Panc1 (cell line): ENCODE data around the gene IL13. TPM values are rescaled to one million over a fixed set of nuclear protein-coding genes. Genes with fewer than 3 reads are reported as not detected.

Experiments used
- ATAC-seq: fragments of 200-7000 bp; cut with Tn5 transposase; 2 replicates; pipeline ENCODE4 v1.9.1; 2020; ENCODE audit warnings: mild to moderate bottlenecking, moderate library complexity
- Bru-seq: library from RNA; stranded (reverse); fragments of 400-500 nt; gene quantifications from one replicate; lab custom pipeline; 2021; lab: Mats Ljungman, UMichigan
- BruChase-seq, 2 experiments: library from RNA; stranded (reverse); fragments of 400-500 nt; gene quantifications; one replicate each; lab custom pipeline; 2021; lab: Mats Ljungman, UMichigan
- BruUV-seq: library from RNA; stranded (reverse); fragments of 400-500 nt; replicated peaks from 2 replicates; lab custom pipeline; 2021; lab: Mats Ljungman, UMichigan
- CTCF ChIA-PET: fragments of 300-600 bp; sonication (Branson Sonifier 250); formaldehyde crosslinking; loops from one replicate; lab custom pipeline; 2022; ENCODE audit warnings: antibody characterized with exemption; lab: Charles Lee
- POLR2A ChIA-PET: fragments of 300-600 bp; sonication (Branson Sonifier 250); formaldehyde crosslinking; loops from one replicate; lab custom pipeline; 2022; ENCODE audit warnings: antibody characterized with exemption; lab: Charles Lee
- DNase-seq: peaks from one replicate; pipeline ENCODE4 v3.0.0-alpha.2; 2010; ENCODE audit warnings: low read depth, low spot score
- H3K27ac ChIP-seq: 2 replicates; pipeline ENCODE4 v1.5.1; 2011; ENCODE audit warnings: mild to moderate bottlenecking, low read length, inconsistent platforms
- H3K27me3 ChIP-seq: fragments of 200-500 bp; sonication (Bioruptor generic); 2 replicates; pipeline ENCODE4 v1.6.0; 2014; ENCODE audit warnings: low read length, inconsistent platforms; ENCODE audit not compliant: control insufficient read depth, insufficient read depth
- H3K36me3 ChIP-seq: fragments of 200-500 bp; sonication (Bioruptor generic); 2 replicates; pipeline ENCODE4 v1.5.1; 2014; ENCODE audit warnings: inconsistent platforms, mild to moderate bottlenecking, low read length, moderate library complexity; ENCODE audit not compliant: control insufficient read depth, insufficient read depth
- H3K4me1 ChIP-seq: 2 replicates; pipeline ENCODE4 v1.5.1; 2011; ENCODE audit warnings: inconsistent platforms, mild to moderate bottlenecking, low read length, moderate library complexity; ENCODE audit not compliant: control insufficient read depth, insufficient read depth
- H3K4me3 ChIP-seq, 2 experiments: 2 replicates each; pipeline ENCODE4 v1.5.1; 2011 to 2012; ENCODE audit warnings: low read depth in 2 of 2, low read length in 2 of 2, mild to moderate bottlenecking in 2 of 2, inconsistent platforms in 1 of 2, moderate library complexity in 1 of 2
- H3K9me3 ChIP-seq: fragments of 200-500 bp; sonication (Bioruptor generic); 2 replicates; pipeline ENCODE4 v1.5.1; 2014; ENCODE audit warnings: low read depth, mild to moderate bottlenecking, inconsistent platforms, low read length, moderate library complexity; ENCODE audit not compliant: control insufficient read depth, insufficient read depth
- CTCF ChIP-seq: fragments of 450-650 bp; IDR thresholded peaks from 2 replicates; pipeline ENCODE4 v1.5.1; 2017; ENCODE audit warnings: mild to moderate bottlenecking
- POLR2AphosphoS5 ChIP-seq: IDR thresholded peaks from 2 replicates; pipeline ENCODE4 v1.6.1; 2012; ENCODE audit warnings: mild to moderate bottlenecking, low read depth, low read length, moderate library complexity
- SIN3A ChIP-seq: IDR thresholded peaks from 2 replicates; pipeline ENCODE4 v1.6.1; 2012; ENCODE audit warnings: low read depth, mild to moderate bottlenecking, low read length, moderate library complexity, borderline replicate concordance; ENCODE audit not compliant: insufficient read depth
- TCF7L2 ChIP-seq: IDR thresholded peaks from 2 replicates; pipeline ENCODE4 v1.6.1; 2011; ENCODE audit warnings: mild to moderate bottlenecking, low read depth, low read length, inconsistent platforms
- in situ Hi-C: cut with HindIII; loops from 2 replicates; pipeline ENCODE4 v1.10.0; 2016; ENCODE audit warnings: low sequenced_read_pairs, low pct_unique_long_range_greater_than_20kb
- intact Hi-C: fragments of 100-400 bp; cut with micrococcal nuclease; formaldehyde crosslinking; loops from one replicate; pipeline ENCODE4 v1.10.0; 2022; ENCODE audit not compliant: unreplicated experiment
- long read RNA-seq: library from polyadenylated mRNA; unstranded; transcript quantifications from one replicate; pipeline ENCODE4 v2.0.0, GENCODE V29; 2021; ENCODE audit not compliant: unreplicated experiment
- polyA plus RNA-seq: library from polyadenylated mRNA; unstranded; fragments of >200 nt; gene quantifications from one replicate; pipeline ENCODE4 v1.2.1, GENCODE V29; 2012; ENCODE audit warnings: missing spikeins; ENCODE audit not compliant: insufficient read length
- total RNA-seq: library from RNA; stranded (reverse); gene quantifications from one replicate; pipeline ENCODE4 v1.2.1, GENCODE V29; 2021; ENCODE audit not compliant: unreplicated experiment
- TF ChIP-seq, protein P1 (sequence below), 2 experiments: IDR thresholded peaks; 2 replicates each; pipeline ENCODE4 v1.6.1; 2011 to 2012; ENCODE audit warnings: low read depth in 2 of 2, control low read depth in 1 of 2, low read length in 1 of 2, mild to moderate bottlenecking in 1 of 2, moderate library complexity in 1 of 2; ENCODE audit not compliant: insufficient read depth in 1 of 2

Gene IL13
- not detected for total RNA-seq
- polyA plus RNA-seq: not detected
- not detected for Bru-seq, nascent RNA
- percentile 14 among the genes with signal in this experiment for BruChase-seq, experiment 1, labeled RNA remaining after a 2-hour chase
- BruChase-seq, experiment 2, labeled RNA remaining after a 6-hour chase: not detected
- long read RNA-seq: 0 reads

- intact Hi-C loops (no loop called here), in situ Hi-C loops (no loop called here)
- BruUV-seq: no TSS peak
- DNase-seq (no peak), ATAC-seq (no peak)
- Histone ChIP-seq H3K9me3 (no peaks in the 10 kb centered on the region), H3K4me1 (no peaks in the 10 kb centered on the region), H3K27me3 (no peaks in the 10 kb centered on the region), H3K4me3 (no peak within 1 kb of the TSS), H3K27ac (no peak within 1 kb of the TSS), H3K36me3 (no peaks in the 10 kb centered on the region)
- TF ChIP-seq, protein P1, sequence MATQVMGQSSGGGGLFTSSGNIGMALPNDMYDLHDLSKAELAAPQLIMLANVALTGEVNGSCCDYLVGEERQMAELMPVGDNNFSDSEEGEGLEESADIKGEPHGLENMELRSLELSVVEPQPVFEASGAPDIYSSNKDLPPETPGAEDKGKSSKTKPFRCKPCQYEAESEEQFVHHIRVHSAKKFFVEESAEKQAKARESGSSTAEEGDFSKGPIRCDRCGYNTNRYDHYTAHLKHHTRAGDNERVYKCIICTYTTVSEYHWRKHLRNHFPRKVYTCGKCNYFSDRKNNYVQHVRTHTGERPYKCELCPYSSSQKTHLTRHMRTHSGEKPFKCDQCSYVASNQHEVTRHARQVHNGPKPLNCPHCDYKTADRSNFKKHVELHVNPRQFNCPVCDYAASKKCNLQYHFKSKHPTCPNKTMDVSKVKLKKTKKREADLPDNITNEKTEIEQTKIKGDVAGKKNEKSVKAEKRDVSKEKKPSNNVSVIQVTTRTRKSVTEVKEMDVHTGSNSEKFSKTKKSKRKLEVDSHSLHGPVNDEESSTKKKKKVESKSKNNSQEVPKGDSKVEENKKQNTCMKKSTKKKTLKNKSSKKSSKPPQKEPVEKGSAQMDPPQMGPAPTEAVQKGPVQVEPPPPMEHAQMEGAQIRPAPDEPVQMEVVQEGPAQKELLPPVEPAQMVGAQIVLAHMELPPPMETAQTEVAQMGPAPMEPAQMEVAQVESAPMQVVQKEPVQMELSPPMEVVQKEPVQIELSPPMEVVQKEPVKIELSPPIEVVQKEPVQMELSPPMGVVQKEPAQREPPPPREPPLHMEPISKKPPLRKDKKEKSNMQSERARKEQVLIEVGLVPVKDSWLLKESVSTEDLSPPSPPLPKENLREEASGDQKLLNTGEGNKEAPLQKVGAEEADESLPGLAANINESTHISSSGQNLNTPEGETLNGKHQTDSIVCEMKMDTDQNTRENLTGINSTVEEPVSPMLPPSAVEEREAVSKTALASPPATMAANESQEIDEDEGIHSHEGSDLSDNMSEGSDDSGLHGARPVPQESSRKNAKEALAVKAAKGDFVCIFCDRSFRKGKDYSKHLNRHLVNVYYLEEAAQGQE (IDR thresholded peaks at IDR 0.05; ENCODE audit: insufficient read depth in 1 of 2, low read depth in 2 of 2, low read length in 1 of 2): no peak
- TF ChIP-seq POLR2AphosphoS5 (no peak), SIN3A (no peak), TCF7L2 (no peak), CTCF (no peak)
- ChIA-PET CTCF (no interaction called here), POLR2A (no interaction called here)
Measured at GRCh38 chr5:132657676-132658380, at the start of gene IL13. Gene IL13, plus strand, starts transcription at chr5:132658173. Its CDS starts 14 bp downstream, at chr5:132658187.

- H3K27me3 ChIP-seq: no peaks in the 10 kb centered on the region
- H3K4me3 ChIP-seq: no peak overlapping the region
- ChIA-PET CTCF (no interaction called here), POLR2A (no interaction called here)
- no peaks in the 10 kb centered on the region for H3K9me3 ChIP-seq
- no TSS peak for BruUV-seq
- intact Hi-C loops (no loop called here), in situ Hi-C loops (no loop called here)
- TF ChIP-seq SIN3A (no peak), CTCF (no peak), TCF7L2 (no peak), POLR2AphosphoS5 (no peak)
- no peak overlapping the region for H3K27ac ChIP-seq
- DNase-seq (no peak), ATAC-seq (no peak)
- H3K4me1 ChIP-seq: no peaks in the 10 kb centered on the region
- peaks cover 39% of the 10 kb centered on the region for H3K36me3 ChIP-seq
Measured at GRCh38 chr5:132611965-132612364, 46.0 kb upstream of the IL13 start.
